ENCODE results near the gene DCTN3. TPM values are rescaled to one million over a fixed set of nuclear protein-coding genes. Genes with fewer than 3 reads are reported as not detected.

DCTN3 gene
- total and polyA plus RNA-seq, 9 of the 15 experiments (the other 6 are each of a cell fraction or from before 2014, with no cell fraction given), result 11.0 to 51.0 (median 41.9) TPM

GRCh38 chr9:34606905-34607304 is 13.4 kb downstream of the DCTN3 start:
- H3K4me1 ChIP-seq (replicated peaks in 1 of 2; ENCODE audit: control insufficient read depth in 2 of 2, insufficient read depth in 2 of 2, low read length in 2 of 2), result peaks cover 7 to 9% of the 10 kb centered on the region in 2 experiments; a peak in 4 of 5 replicates
- H4K20me1 ChIP-seq (replicated peaks; ENCODE audit: control insufficient read depth, insufficient read depth, low read length), result peaks cover 5% of the 10 kb centered on the region; the same call in 1 of the 2 replicates
- BruUV-seq (replicated peaks), result no TSS peak
- TF ChIP-seq ATF3 (IDR thresholded peaks at IDR 0.05) (peak; percentile 40), ATF3 (CRISPR knock-in tag; conservative IDR thresholded peaks at IDR 0.05) (no peak)
- TF ChIP-seq, protein P1, sequence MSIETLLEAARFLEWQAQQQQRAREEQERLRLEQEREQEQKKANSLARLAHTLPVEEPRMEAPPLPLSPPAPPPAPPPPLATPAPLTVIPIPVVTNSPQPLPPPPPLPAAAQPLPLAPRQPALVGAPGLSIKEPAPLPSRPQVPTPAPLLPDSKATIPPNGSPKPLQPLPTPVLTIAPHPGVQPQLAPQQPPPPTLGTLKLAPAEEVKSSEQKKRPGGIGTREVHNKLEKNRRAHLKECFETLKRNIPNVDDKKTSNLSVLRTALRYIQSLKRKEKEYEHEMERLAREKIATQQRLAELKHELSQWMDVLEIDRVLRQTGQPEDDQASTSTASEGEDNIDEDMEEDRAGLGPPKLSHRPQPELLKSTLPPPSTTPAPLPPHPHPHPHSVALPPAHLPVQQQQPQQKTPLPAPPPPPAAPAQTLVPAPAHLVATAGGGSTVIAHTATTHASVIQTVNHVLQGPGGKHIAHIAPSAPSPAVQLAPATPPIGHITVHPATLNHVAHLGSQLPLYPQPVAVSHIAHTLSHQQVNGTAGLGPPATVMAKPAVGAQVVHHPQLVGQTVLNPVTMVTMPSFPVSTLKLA (conservative IDR thresholded peaks at IDR 0.05), result no peak
- no peaks in the 10 kb centered on the region for H3K9me1 ChIP-seq (ENCODE audit: control insufficient read depth, insufficient read depth, low read length)
- ATAC-seq, result no peak
- no peak overlapping the region for H3K27ac ChIP-seq (ENCODE audit: extremely low read depth, low read depth, low read length)
- no peak overlapping the region for H3K9ac ChIP-seq (ENCODE audit: insufficient read depth in 1 of 2, low read depth in 2 of 2, low read length in 2 of 2)
- no peaks in the 10 kb centered on the region for H3K27me3 ChIP-seq (ENCODE audit: control insufficient read depth in 2 of 2, insufficient read depth in 2 of 2, low read length in 2 of 2)
- no peak overlapping the region for H3K4me3 ChIP-seq
- CTCF ChIA-PET (ENCODE audit: low intra/inter-chr PET ratio), result no interaction called here
- DNase-seq (ENCODE audit: extremely low read depth in 1 of 4, low spot score in 3 of 4), result peak in 2 of 4 experiments; percentile 34 to 39
- POLR2A ChIA-PET, result interaction anchor here (0.6 kb wide), 2 partner anchors 87 to 213 kb away, joined by 3 read pairs; no protein-coding TSS in a partner anchor
- in situ Hi-C loops (cut with MboI), result loop anchor here (10.0 kb wide), 1 partner anchor 202 kb away; no protein-coding TSS in a partner anchor
- 29% methylated on average over 2 of the region's 3 CpGs for WGBS (ENCODE audit: insufficient coverage, low coverage, missing lambda C conversion rate)
- H2AFZ ChIP-seq (ENCODE audit: low read depth, low read length), result no peak overlapping the region
- intact Hi-C loops (cut with micrococcal nuclease), result no loop called here
- H3K79me2 ChIP-seq (ENCODE audit: control insufficient read depth, insufficient read depth, low read length), result peaks cover 17% of the 10 kb centered on the region
- H3K4me2 ChIP-seq (ENCODE audit: insufficient read depth, low read length), result no peak overlapping the region
- peak; percentile 15 for FAIRE-seq
- peaks cover 10% of the 10 kb centered on the region; the same call in 1 of the 3 replicates for H3K36me3 ChIP-seq (ENCODE audit: control insufficient read depth, insufficient read depth, low read length)
- H3K9me3 ChIP-seq (replicated peaks; ENCODE audit: control insufficient read depth, insufficient read depth, low read depth, low read length), result no peaks in the 10 kb centered on the region

Data from K562 (cell line).